Anterior cingulate cortex (tissue), 58 donors: ENCODE results near the gene FBXO39.
A peak's percentile ranks its signal among the peaks of the same experiment; 100 is the strongest.
"Not testable (repeated sequence)": the region's sequence is repeated elsewhere in the genome, so short reads cannot be mapped to it uniquely, and the experiment has no call there.

Source experiments
- DNase-seq, 58 donors: peaks; one replicate each; lab custom pipeline; 2025; lab: John Stamatoyannopoulos, UW

Gene FBXO39

GRCh38 chr17:6775871-6776405 is at the start of gene FBXO39:
Gene FBXO39, plus strand, starts transcription at chr17:6776215. Its CDS starts 3,654 bp downstream, at chr17:6779869.
- no peak for DNase-seq

GRCh38 chr17:6729531-6729930 is 46.5 kb upstream of the FBXO39 start:
- DNase-seq: no peak

- DNase-seq: not testable (repeated sequence)
These were observed 29.4 kb upstream of the FBXO39 start for GRCh38 chr17:6746665-6747064.

GRCh38 chr17:6748617-6749016 is 27.4 kb upstream of the FBXO39 start:
- DNase-seq: no peak

- DNase-seq: no peak
These were observed 26.5 kb upstream of the FBXO39 start for GRCh38 chr17:6749519-6749918.

- peak in 4 of 58 donors; percentile 4 to 34 (median 24) for DNase-seq
These were observed 23.7 kb upstream of the FBXO39 start for GRCh38 chr17:6752068-6752909.

GRCh38 chr17:6753006-6753445 is 23.0 kb upstream of the FBXO39 start:
- DNase-seq: peak in 25 of 58 donors; percentile 8 to 62 (median 24)

- DNase-seq: no peak
These were observed 22.5 kb upstream of the FBXO39 start for GRCh38 chr17:6753546-6753945.

GRCh38 chr17:6755281-6755680 is 20.7 kb upstream of the FBXO39 start:
- DNase-seq: no peak

GRCh38 chr17:6755731-6756184 is 20.3 kb upstream of the FBXO39 start, which contains the start of gene XAF1:
Gene XAF1, plus strand, starts transcription at chr17:6756046. Its CDS starts 33 bp downstream, at chr17:6756079.
- DNase-seq: peak in 5 of 58 donors; percentile 6 to 27 (median 9)

- DNase-seq: no peak
These were observed 19.5 kb upstream of the FBXO39 start for GRCh38 chr17:6756425-6757031.

- DNase-seq: no peak
These were observed 18.3 kb upstream of the FBXO39 start for GRCh38 chr17:6757747-6758146.

- DNase-seq: peak in 4 of 58 donors; percentile 5 to 16 (median 13)
These were observed 14.2 kb upstream of the FBXO39 start for GRCh38 chr17:6761779-6762178.

GRCh38 chr17:6768447-6768846 is 7.6 kb upstream of the FBXO39 start:
- DNase-seq: no peak

GRCh38 chr17:6772016-6772415 is 4.0 kb upstream of the FBXO39 start:
- DNase-seq: no peak

- DNase-seq: not testable (repeated sequence)
These were observed 1.1 kb upstream of the FBXO39 start for GRCh38 chr17:6774906-6775305.

GRCh38 chr17:6779411-6779810 is 3.4 kb downstream of the FBXO39 start:
- DNase-seq: no peak

GRCh38 chr17:6780001-6780400 is 4.0 kb downstream of the FBXO39 start:
- DNase-seq: no peak

- no peak for DNase-seq
These were observed 4.9 kb downstream of the FBXO39 start for GRCh38 chr17:6780886-6781285.

- no peak for DNase-seq
These were observed 6.2 kb downstream of the FBXO39 start for GRCh38 chr17:6782244-6782643.

- peak in 1 of 58 donors; percentile 7 for DNase-seq
These were observed 10.6 kb downstream of the FBXO39 start for GRCh38 chr17:6786618-6787017.
